ENCODE measurements around the gene GAS2L1.

DNA sequence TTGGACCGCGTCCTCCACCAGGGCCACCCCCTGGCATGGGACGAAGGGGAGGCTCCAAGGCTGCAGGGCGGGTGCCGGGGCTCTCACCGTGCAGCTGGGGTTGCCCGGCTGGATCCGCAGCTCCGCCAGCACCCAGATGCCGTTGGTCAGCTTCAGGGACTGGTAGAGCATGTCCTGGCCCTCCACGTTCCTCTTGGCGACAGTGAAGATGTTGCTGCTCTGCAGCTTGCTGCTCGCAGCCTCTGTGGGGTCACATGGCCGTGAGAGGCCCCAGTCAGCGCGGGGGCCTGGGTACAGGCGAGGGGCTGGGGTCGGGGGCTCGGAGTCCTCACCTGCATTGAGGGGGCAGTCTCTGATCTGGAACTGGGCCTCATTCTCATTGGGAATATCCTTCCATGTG lies 23.8 kb downstream of the GAS2L1 start:
- TF ChIP-seq CTCF (IDR thresholded peaks at IDR 0.05) (no peak), EZH2 (IDR thresholded peaks at IDR 0.05; ENCODE audit: borderline replicate concordance, insufficient read depth, low read depth, low read length, poor library complexity, severe bottlenecking) (no peak)

Measured in B cell (primary cell).